Measurements from ENCODE around the gene CCR6.

DNA sequence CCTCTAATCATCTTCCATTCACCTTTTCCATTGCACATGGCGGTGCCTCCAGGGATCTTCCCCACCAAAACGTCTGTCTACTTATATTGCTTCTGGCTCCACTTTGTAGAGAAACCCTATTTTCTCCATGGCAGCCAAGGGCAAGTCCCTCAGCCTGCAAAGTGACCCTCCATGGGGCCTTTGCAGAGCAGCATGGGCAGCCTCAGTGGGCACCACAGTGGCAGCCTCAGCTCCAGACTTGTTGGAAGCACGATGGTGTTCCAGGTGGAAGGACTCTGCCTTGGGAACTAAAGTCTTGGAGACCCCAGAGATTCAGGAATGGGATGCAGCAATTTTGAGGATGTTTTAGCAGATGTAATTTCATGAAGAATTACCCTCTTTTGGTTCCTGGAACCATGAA, 18.5 kb upstream of the CCR6 start:
- TF ChIP-seq, protein P1, sequence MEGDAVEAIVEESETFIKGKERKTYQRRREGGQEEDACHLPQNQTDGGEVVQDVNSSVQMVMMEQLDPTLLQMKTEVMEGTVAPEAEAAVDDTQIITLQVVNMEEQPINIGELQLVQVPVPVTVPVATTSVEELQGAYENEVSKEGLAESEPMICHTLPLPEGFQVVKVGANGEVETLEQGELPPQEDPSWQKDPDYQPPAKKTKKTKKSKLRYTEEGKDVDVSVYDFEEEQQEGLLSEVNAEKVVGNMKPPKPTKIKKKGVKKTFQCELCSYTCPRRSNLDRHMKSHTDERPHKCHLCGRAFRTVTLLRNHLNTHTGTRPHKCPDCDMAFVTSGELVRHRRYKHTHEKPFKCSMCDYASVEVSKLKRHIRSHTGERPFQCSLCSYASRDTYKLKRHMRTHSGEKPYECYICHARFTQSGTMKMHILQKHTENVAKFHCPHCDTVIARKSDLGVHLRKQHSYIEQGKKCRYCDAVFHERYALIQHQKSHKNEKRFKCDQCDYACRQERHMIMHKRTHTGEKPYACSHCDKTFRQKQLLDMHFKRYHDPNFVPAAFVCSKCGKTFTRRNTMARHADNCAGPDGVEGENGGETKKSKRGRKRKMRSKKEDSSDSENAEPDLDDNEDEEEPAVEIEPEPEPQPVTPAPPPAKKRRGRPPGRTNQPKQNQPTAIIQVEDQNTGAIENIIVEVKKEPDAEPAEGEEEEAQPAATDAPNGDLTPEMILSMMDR (IDR thresholded peaks at IDR 0.05) = no peak
- TF ChIP-seq POLR2A (IDR thresholded peaks at IDR 0.05) = no peak
